GM21737 (cell line): ENCODE measurements around the gene HPSE.
"Not testable (repeated sequence)": the region's sequence is repeated elsewhere in the genome, so short reads cannot be mapped to it uniquely, and the experiment has no call there.

ENCODE experiments used
- ATAC-seq: cut with Tn5 transposase; IDR thresholded peaks from one replicate; pipeline ENCODE4 v1.9.1; 2021; ENCODE audit warnings: mild to moderate bottlenecking, moderate library complexity; ENCODE audit not compliant: unreplicated experiment

Gene HPSE

DNA sequence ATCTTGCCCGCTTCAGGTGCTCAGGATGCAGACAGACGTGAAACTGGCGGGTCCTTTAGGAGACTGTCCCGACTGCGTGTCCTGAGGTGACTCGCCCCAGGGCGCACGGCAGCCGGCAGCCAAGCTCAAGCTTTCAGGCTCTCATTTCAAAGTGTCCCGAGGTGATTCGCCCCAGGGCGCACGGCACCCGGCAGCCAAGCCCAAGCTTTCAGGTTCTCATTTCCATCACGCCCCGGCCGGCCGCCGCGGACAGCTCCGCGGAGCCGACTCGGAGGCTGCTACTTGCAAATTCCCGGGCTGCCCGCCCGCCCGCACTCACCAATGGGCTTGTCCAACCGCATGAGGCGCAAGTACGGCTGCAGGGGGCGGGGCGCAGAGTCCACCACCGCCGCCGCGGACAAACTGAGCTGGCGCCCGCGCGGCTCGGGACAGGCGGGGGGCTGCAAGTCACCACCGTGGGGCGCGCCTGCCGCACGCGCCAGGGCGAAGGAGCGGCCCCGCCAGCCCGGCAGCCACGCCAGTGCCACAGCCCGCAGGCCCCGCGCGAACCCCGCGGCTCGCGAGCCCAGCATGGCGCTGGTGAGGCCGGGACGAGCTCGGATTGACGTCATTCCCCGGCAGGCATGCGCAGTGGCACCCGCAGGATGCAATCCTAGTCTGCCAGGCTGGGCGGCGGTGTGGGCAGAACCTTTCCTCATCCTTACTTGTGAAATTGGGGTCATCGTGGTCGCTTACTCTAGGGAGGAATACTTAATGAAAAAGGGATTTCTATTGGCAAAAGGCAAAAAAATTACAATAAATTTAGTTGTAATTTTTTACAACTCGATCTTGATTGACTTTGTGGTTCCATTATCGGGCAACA, 50.2 kb downstream of the HPSE start, which contains the start of gene COQ2:
COQ2 (minus strand) TSS at position 606 of the 862 bp plus-strand sequence; CDS start at position 572, 34 bp downstream.
- ATAC-seq, result peak; percentile 78

DNA sequence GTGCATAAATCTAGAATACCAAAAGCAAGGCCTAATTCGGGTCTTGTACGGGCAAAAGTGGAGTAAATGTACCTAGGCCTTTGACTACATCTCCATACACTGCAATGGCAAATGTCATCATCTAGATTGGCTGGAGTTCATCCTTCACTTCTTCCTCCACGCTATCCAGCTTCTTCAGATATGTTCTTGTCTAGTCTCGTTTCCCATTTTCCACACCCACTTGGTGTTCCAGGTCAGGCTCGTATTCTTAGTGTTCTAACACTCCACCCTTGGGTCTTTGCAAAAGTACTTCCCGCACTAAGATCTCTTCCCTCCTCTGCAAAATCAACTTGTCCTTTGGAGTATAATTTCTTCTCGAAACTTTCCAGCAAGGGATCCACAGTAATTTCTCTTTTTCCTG, 51.5 kb downstream of the HPSE start:
- ATAC-seq, result no peak

DNA sequence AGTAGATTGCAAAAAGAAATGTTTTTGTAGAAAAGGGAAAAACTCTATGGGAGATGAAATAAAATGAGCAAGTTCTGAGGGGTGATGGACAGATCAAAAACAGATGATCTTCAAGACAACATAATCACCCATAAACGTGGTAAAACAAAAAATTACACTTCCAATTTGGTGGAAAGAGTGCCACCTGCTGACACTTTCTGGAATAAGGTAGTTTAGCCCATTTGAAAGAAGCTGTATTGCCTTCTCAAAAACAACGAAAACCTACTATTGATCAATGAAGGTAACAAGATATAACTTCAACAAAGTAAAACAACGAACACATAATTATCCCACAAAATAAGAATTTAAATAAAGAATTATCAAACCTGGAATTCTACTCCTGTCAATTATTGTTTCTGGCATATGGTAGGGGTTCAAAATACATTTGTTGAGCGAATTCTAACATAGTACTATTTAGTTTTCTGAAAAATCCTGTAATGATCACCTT, 52.6 kb downstream of the HPSE start:
- no peak for ATAC-seq

DNA sequence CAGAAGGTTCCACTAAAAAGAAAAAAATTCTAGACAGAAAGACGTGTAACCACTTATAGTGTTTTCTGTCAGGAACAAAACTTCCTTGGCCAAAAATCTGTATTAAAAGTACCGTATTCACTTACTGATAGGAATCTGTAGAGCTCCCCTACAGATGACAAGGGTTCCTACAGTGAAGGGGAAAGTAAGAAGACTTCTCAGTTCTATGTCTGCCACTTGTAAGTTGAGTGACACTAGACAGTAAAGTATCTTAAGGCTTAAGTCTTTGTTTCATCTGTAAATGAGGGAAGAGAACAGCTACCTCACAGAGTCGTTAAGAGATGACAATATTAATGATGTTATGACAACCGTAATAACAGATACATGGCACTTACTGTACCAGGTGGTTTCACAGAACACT, 53.3 kb downstream of the HPSE start:
- ATAC-seq, result no peak

DNA sequence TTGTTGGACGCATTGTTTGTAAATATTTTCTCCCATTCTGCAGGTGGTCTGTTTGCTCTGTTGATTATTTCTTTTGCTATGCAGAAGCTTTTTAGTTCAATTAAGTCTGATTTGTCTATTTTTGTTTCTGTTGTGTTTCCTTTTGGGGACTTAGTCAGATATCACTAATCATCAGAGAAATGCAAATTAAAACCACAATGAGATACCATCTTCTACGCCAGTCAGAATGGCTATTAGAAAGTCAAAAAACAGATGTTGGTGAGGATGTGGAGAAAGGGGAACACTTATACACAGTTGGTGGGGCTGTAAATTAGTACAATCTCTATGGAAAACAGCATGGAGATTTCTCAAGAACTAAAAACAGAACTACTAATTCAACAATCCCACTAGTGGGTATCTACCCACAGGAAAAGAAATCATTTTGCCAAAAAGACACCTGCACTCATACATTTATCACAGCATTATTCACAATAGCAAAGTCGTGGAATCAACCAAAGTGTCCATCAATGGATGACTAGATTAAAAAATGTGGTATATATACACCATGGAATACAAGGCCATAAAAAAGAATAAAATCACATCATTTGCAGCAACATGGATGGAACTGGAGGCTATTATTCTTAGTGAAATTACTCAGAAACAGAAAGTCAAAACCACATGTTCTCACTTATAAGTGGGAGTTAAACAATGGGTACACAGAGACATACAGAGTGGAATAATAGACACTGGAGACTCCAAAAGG, 58.2 kb downstream of the HPSE start:
- peak; percentile 49 for ATAC-seq

DNA sequence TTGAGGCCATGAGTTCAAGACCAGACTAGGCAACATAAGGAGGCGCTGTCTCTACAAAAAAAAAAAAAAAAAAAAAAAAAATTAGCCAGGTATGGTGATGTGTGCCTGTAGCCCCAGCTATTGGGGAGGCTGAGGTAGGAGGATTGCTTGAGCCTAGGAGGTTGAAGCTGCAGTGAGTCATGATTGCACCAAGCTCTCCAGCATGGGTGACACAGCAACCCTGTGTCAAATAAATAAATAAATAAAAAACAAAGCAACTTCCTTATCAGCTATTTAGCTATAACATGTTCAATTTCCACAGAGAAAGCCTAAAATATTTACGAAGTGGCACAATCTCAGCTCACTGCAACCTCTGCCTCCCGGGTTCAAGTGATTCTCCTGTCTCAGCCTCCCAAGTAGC, 60.7 kb downstream of the HPSE start:
- ATAC-seq, result not testable (repeated sequence)

DNA sequence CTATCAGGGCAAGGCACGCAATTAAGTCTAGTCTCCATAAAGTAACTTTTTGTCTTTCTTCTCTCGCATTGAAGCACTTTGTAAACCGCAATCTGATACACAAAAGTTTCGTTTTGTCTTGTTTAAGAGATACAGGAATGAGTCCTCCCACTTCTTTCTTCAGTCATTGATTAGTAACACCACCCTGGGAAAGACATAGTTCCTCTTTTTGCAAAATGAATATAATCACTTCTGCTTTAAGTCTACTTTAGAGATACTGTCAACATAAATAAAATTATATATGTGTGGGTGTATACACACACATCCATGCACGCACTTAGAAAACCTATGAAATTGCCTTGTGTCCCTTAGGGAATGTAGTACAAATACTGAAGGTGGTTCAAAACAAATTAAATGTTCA, 61.7 kb downstream of the HPSE start:
- peak; percentile 76 for ATAC-seq

DNA sequence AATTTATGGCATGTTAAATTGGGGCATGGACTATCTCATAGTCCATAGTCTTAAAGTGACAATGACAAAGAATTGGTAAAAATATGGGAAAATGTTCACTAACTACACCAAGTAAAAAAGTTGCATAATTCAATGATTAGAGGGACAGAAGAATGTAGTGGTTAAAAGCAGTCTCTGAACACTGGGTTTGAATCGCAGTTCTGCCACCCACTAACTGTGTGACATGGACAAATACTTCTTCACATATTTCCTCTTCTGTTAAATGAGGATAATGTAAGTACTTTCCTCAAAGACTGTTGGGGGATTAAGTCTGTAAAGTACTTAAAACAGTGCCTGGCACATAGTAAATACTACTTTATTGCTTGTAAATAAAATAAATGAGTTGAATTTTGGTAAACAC, 65.4 kb downstream of the HPSE start:
- no peak for ATAC-seq

DNA sequence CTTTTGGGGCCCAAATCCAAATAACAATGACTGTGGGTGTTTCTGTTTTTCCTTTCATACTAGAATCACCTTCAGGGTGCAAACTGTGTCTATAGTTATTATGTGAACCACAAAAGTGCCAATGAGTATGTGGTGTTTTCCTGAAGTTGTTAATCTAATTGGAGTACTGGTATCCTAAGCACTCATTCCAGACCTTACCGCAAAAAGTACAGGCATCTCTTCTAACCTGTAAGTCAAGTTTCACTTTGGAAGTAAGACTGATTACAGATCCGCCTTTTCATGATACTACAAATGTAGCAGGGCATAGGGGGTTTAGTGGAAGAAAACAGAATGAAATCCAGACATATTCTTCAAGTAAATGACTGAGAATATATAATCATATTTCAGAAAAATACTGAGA, 66.2 kb downstream of the HPSE start:
- no peak for ATAC-seq

DNA sequence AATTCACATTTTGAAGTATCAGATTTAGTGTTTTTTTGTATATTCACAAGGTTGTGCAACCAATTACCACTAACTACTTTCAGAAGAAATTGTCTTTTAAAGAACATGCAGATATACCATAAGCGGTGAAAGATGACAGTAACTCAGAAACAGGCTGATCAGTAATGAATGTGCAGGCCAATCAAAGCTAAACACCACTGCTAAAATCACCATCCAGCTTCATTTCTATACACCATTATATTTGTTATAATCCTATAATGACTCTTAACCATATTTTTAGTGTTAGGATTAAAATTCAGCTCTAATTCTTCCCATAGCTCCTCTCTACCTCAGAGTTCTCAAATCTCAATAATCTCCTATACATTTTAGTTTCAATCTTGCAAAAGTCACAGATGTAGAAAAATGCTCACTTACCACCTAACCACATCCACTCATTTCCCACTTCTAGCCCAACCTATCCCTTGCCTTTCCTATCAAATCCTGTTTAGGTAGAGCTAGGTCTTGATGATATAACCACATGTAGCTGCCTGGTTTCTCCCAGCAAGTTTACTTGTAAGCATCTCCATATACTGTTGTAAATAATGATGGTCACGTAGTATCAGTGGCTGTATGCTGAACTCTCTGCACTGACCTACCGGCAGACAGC, 66.7 kb downstream of the HPSE start:
- ATAC-seq, result no peak

DNA sequence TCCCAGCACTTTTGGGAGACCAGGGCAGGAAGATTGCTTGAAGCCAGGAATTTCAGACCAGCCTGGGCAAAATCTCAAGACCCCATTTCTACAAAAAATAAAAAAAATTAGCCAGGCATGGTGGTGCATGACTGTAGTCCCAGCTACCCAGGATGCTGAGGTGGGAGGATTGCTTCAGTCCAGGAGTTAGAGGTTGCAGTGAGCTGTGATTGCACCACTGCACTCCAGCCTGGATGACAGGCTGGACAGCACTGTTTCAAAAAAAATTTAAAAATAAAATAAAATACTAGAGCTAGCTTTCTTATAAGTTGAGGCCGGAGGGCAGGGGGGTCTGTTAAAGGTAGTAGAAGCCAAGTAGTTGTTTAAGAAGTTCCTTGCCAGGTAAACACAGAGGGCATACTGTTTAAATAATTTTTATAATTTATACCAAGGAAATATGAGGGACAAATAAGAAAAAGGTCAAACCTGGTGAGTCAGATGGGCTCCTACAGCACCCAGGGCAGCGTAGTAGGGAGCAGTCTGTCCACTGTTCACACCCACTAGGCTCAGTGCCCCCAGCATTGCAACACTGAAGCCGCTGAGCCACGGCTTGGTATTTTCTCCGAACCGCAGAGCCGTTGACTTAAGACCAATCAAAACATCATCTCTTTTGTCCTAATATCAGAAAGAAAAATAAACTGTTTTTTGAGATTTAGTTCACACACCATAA, 67.4 kb downstream of the HPSE start:
- ATAC-seq, result no peak

DNA sequence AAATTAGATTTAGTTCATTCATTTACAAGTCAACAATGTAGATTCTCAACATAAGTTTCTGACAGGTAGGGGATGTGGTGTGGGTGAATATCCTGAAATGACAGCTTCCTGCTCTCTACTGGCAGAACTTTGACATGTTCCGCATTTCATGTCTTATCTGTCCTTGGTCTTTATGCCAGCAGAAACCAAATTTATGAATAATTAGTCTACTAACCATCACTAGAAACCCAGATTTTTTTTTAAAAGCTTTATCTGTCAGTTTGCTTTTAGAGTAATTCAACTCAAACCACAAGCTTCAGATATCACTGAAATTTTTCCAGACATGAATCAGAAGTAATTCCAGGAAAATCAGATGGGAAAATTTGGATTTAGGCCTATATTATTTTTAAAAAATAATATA, 68.0 kb downstream of the HPSE start:
- ATAC-seq, result no peak

DNA sequence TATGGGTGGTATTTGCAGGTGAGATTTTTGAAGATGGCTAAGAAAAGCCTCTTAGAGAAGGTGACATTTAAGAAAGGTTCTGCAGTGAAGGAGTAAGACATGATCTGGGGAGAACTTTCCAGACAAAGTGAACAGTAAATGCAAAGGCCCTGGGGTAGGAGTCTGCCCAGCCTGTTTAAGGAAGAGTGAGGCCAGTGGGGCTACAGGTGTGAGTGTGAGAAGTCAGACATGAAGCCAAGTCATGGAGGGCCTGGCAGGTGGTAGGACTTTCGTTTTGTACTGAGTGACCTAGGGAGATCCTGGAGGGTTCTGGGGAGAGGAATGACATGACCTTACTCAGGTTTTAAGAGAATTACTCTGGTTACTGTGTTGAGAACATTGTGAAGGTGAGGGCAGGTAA, 71.5 kb downstream of the HPSE start:
- ATAC-seq, result no peak

DNA sequence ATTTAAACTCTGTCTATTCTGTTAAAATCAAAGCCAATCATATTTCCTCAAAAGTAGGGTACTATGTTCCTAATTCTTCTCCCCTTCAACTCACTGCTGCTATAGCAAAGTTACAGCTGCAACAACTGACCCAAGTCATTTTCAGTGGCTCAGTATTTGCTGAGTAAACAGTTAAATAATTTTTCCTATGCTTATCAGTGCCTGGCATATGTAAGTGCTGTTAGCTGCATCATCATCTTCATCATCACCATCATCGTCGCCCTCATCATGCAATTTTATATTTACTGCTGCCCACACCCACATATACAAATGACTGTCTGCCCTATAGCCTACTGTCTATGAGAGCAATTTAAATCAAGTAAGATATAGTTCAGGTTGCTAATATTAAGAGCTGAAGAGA, 72.0 kb downstream of the HPSE start:
- ATAC-seq, result no peak

DNA sequence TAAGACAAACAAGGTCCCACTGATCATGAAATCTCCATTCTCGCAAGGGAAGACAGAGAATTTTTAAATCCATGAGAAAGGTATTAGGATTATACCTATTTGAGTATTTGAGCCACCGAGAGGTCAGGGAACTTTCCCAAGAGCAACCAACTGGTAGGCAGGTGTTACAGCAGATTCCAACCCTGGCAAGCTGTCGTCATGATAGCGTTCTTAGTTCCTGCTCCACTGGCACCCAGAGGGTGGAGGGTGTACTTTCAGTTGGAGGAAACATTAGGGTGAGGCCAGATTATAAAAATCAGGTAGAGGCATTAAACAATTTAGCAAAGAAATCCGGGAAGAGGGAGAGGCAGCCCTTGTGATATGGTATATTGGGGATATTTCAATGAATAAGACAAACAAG, 73.3 kb downstream of the HPSE start:
- ATAC-seq, result no peak

DNA sequence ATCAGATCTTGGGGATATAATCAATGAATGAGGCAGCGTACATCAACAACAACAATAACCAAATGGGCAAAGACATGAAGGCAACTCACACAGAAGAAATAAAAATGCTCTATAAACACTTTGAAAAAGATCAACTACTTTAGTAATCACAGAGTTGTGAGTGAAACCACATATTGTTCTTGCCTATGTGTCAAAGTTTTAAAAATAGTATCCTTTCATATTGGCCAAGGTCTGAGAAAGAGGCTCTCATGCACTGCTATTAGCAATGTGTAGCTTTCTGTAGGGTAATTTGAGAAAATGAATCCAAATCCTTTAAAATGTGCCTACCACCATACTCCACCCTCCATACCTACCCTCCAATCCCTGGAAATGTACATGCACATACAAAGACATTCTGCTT, 75.1 kb downstream of the HPSE start:
- no peak for ATAC-seq

DNA sequence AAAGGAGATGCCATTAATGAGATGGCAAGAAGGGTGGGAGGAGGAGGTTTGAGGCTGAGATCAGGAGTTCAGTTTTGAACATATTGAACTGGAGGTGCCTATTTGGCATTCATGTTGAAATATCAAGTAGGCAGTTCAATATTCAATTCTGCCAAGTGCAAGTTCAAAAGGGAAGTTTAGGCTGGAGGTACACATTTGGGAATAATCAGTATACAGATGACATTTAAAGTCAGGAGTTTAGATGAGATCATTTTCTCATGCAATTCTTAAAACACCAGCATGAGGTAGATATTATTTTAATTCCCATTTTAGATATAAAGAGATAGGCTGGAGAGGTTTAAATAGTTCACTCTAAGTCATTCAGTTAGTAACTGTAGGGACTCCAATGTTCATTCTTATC, 76.2 kb downstream of the HPSE start:
- ATAC-seq, result no peak

DNA sequence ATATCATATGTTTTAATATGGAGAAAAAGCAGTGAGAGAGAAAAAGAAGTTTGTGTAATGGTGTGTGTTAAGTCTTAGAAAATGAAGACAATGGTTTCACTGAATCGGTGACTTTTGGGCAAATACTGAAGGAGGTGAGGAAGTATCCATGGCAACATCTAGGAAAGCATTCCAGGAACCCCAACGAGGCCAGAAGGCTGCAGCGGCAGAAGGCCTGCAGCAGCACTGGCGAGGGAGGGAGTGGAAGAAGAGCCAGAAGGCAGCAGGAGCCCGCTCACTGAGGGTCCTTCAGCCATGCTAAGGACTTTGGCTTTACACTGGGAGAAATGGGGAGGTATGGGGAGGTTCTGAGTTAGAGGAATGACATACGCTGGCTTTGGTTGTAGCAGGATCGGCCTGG, 76.8 kb downstream of the HPSE start:
- ATAC-seq, result no peak

DNA sequence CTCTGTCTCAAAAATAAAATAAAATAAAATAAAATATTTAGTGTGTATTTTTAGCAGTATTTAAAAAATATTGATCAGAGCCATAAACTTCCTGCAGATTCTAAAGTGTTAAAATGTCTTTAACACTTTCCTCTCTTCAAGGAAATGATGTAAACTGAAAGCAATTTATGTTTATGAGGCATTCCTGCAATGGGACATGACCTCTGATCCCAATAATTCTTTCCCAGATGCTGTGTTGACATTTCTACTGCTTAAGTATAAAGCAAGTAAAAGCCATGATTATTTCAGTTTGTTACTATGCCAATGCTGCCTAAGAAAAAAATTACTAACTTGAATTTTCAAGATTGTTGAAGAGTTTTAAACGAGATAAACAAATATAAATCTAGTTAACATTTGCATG, 79.1 kb downstream of the HPSE start:
- no peak for ATAC-seq

DNA sequence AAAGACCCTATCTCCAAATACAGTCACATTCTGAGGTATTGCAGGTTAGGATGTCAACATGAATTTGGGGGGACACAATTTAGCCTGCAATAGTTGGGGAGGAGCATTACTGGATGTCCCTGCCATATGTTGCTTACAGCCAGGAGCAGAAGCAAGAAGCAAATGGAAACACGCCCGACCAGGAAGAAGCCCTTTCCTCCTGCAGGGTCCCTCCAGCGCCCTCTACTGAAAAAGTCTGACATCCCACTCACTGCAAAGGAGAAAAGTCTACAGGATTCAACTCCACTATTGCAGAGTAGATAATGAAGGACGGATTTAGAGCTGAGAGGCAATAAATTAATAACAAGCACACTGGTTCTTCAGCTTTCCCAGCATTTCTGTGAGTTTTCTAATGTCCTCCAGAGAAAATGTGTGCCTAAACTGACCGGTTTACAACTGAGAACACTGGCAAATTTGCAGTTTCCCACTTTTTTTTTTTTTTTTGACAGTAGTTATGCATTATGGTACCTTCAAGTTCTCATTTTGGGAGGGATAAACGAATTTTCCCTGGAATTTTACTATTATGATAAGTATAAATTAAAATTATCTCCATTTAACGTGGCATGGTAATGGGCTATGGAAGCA, 81.8 kb downstream of the HPSE start:
- no peak for ATAC-seq

DNA sequence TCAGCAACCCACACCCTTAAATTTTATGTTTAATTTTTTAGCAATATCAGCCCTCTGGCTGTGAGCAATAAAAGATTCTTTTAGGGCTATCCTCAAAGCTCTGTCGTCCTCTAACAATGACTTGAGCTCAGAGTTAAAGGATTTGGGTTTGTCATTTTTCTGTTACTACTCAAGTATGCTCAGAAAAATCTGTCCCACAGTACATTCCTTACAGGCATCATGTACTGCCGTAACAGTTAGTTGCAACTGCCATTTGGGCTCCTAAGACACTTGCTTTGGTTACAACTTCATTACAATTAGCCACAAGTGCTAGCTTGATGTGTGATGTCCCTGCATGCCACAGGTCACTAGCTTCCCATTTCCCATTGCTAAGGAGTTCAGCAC, 83.2 kb downstream of the HPSE start:
- ATAC-seq, result no peak
